ENCODE data around the gene MRPS15. TPM values are rescaled to one million over a fixed set of nuclear protein-coding genes. Genes with fewer than 3 reads are reported as not detected.

Gene MRPS15
- total and polyA plus RNA-seq, 7 experiments from 2014 or later, result 30.2 to 86.5 (median 38.9) TPM

DNA sequence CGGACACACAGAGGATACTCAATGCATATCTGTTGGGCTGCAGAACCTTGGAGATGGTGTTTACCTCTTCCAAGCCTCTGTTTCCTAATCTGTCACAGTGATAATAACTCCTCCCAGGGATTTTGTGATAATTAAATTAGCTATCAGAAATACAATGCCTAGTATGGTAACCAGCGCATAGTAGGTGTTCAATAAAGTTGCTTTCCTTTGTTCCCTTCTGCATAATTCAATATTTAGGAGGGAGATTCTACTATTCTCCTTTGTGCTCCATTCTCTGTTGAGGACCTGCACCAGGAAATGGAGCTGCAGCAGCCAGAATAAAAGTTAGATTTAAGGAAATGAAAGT is 21.9 kb upstream of the MRPS15 start:
- ChIA-PET POLR2A (no interaction called here), CTCF (no interaction called here)
- Histone ChIP-seq H3K27ac (ENCODE audit: low read depth, low read length) (no peak overlapping the region), H3K4me3 (ENCODE audit: low read length) (no peak overlapping the region), H3K27me3 (ENCODE audit: control insufficient read depth in 2 of 2, insufficient read depth in 2 of 2, low read length in 2 of 2) (no peaks in the 10 kb centered on the region), H3K4me1 (ENCODE audit: control insufficient read depth in 2 of 2, insufficient read depth in 2 of 2, low read length in 2 of 2) (peaks cover 0 to 4% of the 10 kb centered on the region in 2 donors), H3K36me3 (ENCODE audit: control insufficient read depth in 2 of 3, insufficient read depth in 3 of 3, low read length in 3 of 3) (no peaks in the 10 kb centered on the region), H3K9me3 (ENCODE audit: control insufficient read depth in 2 of 3, low read length in 3 of 3) (no peaks in the 10 kb centered on the region)
- peaks cover 0 to 1% (median 0%) of the 10 kb centered on the region in 11 donors for H3K9me3 Mint-ChIP-seq
- ATAC-seq, result no peak
- H3K27ac Mint-ChIP-seq, result no peak overlapping the region
- no peak for DNase-seq
- no peaks in the 10 kb centered on the region for H3K36me3 Mint-ChIP-seq
- peaks cover 9 to 28% (median 20%) of the 10 kb centered on the region in 7 donors for H3K4me1 Mint-ChIP-seq
- peaks cover 0 to 10% (median 5%) of the 10 kb centered on the region in 5 donors for H3K27me3 Mint-ChIP-seq
- H3K4me3 Mint-ChIP-seq, result no peak overlapping the region
- intact Hi-C loops (cut with micrococcal nuclease), result no loop called here

DNA sequence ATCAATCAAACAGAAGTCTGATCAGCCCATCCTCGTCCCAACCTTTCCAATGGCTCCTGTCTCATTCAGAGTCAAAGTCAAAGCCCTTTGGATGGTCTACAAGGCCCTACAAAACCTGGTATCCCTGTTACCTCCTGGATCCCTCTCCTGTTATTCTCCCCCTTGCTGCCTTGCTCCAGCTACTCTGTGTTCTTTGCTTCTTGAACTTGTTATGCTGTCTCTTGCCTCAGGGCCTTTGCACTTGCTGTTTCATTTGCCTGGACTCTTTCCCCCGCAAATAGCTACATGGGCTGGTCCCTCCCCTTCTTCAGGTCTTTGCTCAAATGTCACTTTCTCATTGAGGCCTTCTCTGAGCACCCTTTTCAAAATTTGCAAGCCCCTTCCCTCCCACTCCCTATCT is 19.9 kb upstream of the MRPS15 start:
- Histone ChIP-seq H3K27me3 (ENCODE audit: control insufficient read depth in 2 of 2, insufficient read depth in 2 of 2, low read length in 2 of 2) (no peaks in the 10 kb centered on the region), H3K36me3 (ENCODE audit: control insufficient read depth in 2 of 3, insufficient read depth in 3 of 3, low read length in 3 of 3) (no peaks in the 10 kb centered on the region), H3K4me1 (ENCODE audit: control insufficient read depth in 2 of 2, insufficient read depth in 2 of 2, low read length in 2 of 2) (peaks cover 0 to 4% of the 10 kb centered on the region in 2 donors), H3K4me3 (ENCODE audit: low read length) (no peak overlapping the region), H3K9me3 (ENCODE audit: control insufficient read depth in 2 of 3, low read length in 3 of 3) (no peaks in the 10 kb centered on the region), H3K27ac (ENCODE audit: low read depth, low read length) (no peak overlapping the region)
- peaks cover 0 to 1% (median 0%) of the 10 kb centered on the region in 11 donors for H3K9me3 Mint-ChIP-seq
- H3K36me3 Mint-ChIP-seq, result no peaks in the 10 kb centered on the region
- ChIA-PET CTCF (no interaction called here), POLR2A (no interaction called here)
- no peak overlapping the region for H3K27ac Mint-ChIP-seq
- peaks cover 9 to 17% (median 14%) of the 10 kb centered on the region in 7 donors for H3K4me1 Mint-ChIP-seq
- intact Hi-C loops (cut with micrococcal nuclease), result no loop called here
- H3K4me3 Mint-ChIP-seq, result peak overlapping the region in 1 of 10 donors; percentile 12
- peaks cover 0 to 9% (median 5%) of the 10 kb centered on the region in 5 donors for H3K27me3 Mint-ChIP-seq
- ATAC-seq (no peak), DNase-seq (no peak)

DNA sequence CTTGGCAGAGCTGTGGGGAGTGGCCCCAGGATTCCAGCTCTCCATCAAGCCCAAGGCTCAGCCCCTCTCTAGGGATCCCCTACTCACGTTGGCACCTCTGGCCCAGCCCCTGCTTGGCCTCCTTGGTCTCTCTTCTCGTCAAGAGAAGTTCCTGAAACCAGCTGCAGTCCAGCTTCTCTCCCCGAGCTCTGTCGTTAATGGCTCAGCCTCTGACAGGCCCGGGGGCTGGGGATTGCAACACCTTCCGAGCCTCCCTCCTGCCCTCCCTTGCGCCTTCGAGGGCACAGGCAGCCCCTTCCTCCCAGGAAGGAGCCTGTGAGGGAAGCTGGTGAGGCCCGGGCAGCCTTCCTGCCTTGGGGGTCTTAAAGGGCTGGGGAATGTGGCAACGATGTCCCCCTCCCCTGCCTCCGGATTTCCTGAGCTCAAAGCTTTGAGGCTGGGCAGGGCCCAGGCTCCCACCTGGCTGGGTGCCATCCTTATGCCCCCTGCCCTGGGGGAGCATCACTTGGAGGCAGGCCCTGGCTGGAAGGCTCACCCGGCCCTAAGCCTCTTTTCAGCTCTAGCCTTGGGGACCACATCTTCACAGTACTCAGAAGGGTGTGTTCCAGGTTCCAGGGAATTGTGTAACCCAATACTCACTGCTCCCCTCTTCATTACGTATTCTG is 18.7 kb upstream of the MRPS15 start, which contains the start of gene CSF3R:
CSF3R (minus strand) TSS at position 190 of the 665 bp plus-strand sequence. CDS start 3,417 bp downstream, outside the sequence.
- intact Hi-C loops (cut with micrococcal nuclease), result no loop called here
- Mint-ChIP-seq H3K27ac (peak within 1 kb of the TSS in 8 of 9 donors; percentile 66 to 97 (median 77)), H3K36me3 (no peaks in the 10 kb centered on the region), H3K4me1 (peaks cover 10 to 17% (median 14%) of the 10 kb centered on the region in 7 donors), H3K4me3 (peak within 1 kb of the TSS; percentile 67 to 86 (median 80)), H3K9me3 (peaks cover 0 to 1% (median 0%) of the 10 kb centered on the region in 11 donors), H3K27me3 (peaks cover 0 to 9% (median 0%) of the 10 kb centered on the region in 5 donors)
- DNase-seq, result no peak
- CTCF ChIA-PET, result interaction anchor here (1.5 kb wide), 1 partner anchor 34 kb away, joined by 3 read pairs; no protein-coding TSS in a partner anchor
- no peaks in the 10 kb centered on the region for H3K36me3 ChIP-seq (ENCODE audit: control insufficient read depth in 2 of 3, insufficient read depth in 3 of 3, low read length in 3 of 3)
- POLR2A ChIA-PET, result no interaction called here
- no peak within 1 kb of the TSS for H3K27ac ChIP-seq (ENCODE audit: low read depth, low read length)
- H3K9me3 ChIP-seq (ENCODE audit: control insufficient read depth in 2 of 3, low read length in 3 of 3), result no peaks in the 10 kb centered on the region
- no peak within 1 kb of the TSS for H3K4me3 ChIP-seq (ENCODE audit: low read length)
- peak; percentile 46 for ATAC-seq
- peaks cover 0 to 4% of the 10 kb centered on the region in 2 donors for H3K4me1 ChIP-seq (ENCODE audit: control insufficient read depth in 2 of 2, insufficient read depth in 2 of 2, low read length in 2 of 2)
- no peaks in the 10 kb centered on the region for H3K27me3 ChIP-seq (ENCODE audit: control insufficient read depth in 2 of 2, insufficient read depth in 2 of 2, low read length in 2 of 2)

DNA sequence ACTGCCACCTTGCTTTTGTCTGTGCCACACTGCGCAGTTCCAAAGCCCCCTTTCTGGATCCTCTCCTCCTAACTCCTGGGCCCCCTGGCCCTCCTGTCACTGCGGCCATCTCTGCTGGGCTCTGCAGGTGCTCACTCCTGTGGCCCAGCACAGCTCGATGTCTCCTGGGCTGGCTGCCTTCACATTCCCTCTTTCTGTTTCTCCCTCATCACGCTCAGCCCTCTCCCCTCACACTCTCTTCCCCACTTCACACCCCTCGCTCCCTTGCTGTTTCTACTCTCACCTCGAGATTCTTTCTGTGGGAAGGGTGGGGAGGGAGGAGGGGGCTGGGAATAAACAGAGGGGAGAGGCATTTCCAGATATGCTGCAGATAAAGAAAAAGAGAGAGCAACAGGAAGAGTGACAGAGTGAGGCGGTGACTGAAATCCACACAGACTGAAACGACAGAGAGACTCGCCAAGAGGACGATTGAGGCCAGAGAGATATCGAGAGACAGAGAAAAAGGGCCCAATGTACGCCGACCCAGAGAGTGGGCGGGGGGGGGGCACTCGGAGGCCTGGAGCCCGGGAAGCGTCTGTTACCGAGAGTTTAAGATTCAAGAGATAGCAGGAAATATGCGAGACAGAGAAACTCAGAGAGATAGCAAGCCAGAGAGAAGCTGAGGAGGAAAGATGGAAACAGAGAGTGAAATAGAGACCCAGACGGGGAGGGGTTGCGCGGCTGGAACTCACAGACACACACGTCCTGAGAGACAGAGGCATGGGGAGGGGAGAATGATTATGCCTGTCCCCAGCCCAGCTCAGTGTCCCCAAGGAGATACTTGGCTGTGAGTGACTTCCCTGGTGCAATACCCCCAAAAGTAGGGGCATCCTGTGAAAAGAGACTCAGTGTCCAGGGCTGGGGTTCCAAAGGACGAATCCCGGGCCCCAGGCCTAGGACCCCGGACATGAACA is 17.9 kb upstream of the MRPS15 start:
- Histone ChIP-seq H3K4me1 (ENCODE audit: control insufficient read depth in 2 of 2, insufficient read depth in 2 of 2, low read length in 2 of 2) (peaks cover 0 to 4% of the 10 kb centered on the region in 2 donors), H3K4me3 (ENCODE audit: low read length) (no peak overlapping the region), H3K27me3 (ENCODE audit: control insufficient read depth in 2 of 2, insufficient read depth in 2 of 2, low read length in 2 of 2) (no peaks in the 10 kb centered on the region), H3K9me3 (ENCODE audit: control insufficient read depth in 2 of 3, low read length in 3 of 3) (no peaks in the 10 kb centered on the region), H3K27ac (ENCODE audit: low read depth, low read length) (no peak overlapping the region), H3K36me3 (ENCODE audit: control insufficient read depth in 2 of 3, insufficient read depth in 3 of 3, low read length in 3 of 3) (no peaks in the 10 kb centered on the region)
- H3K27ac Mint-ChIP-seq, result peak overlapping the region in 8 of 9 donors; percentile 66 to 97 (median 77)
- POLR2A ChIA-PET, result no interaction called here
- intact Hi-C loops (cut with micrococcal nuclease), result no loop called here
- CTCF ChIA-PET, result interaction anchor here (1.5 kb wide), 1 partner anchor 35 kb away, joined by 3 read pairs; no protein-coding TSS in a partner anchor
- peaks cover 0 to 9% (median 0%) of the 10 kb centered on the region in 5 donors for H3K27me3 Mint-ChIP-seq
- no peaks in the 10 kb centered on the region for H3K36me3 Mint-ChIP-seq
- H3K4me1 Mint-ChIP-seq, result peaks cover 10 to 17% (median 14%) of the 10 kb centered on the region in 7 donors
- peaks cover 0 to 1% (median 0%) of the 10 kb centered on the region in 11 donors for H3K9me3 Mint-ChIP-seq
- no peak for ATAC-seq
- peak overlapping the region; percentile 67 to 86 (median 80) for H3K4me3 Mint-ChIP-seq
- DNase-seq, result peak in 1 of 9 donors; percentile 7

DNA sequence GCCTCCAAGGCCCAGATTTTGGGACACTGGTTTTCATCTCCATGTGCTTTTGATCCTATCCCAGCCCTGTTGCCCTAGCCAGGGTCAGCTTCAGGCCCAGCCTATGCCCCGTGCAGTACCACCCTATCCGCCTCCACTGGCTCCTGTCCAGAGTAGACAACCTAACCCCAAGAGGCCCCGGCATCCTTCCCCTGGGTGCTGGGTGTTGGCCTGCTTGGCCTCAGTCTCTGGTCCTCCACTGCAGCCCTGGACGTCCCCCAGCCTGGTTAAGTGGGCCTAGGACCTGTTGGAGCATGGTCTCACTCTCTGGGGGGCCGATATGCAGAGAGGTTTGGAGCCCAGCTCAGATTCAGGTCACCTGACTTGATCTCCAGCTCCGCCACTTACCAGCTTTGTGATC is 16.9 kb upstream of the MRPS15 start:
- DNase-seq (no peak), ATAC-seq (no peak)
- no peak overlapping the region for H3K27ac Mint-ChIP-seq
- Histone ChIP-seq H3K9me3 (ENCODE audit: control insufficient read depth in 2 of 3, low read length in 3 of 3) (no peaks in the 10 kb centered on the region), H3K27ac (ENCODE audit: low read depth, low read length) (no peak overlapping the region), H3K27me3 (ENCODE audit: control insufficient read depth in 2 of 2, insufficient read depth in 2 of 2, low read length in 2 of 2) (no peaks in the 10 kb centered on the region), H3K36me3 (ENCODE audit: control insufficient read depth in 2 of 3, insufficient read depth in 3 of 3, low read length in 3 of 3) (no peaks in the 10 kb centered on the region), H3K4me1 (ENCODE audit: control insufficient read depth in 2 of 2, insufficient read depth in 2 of 2, low read length in 2 of 2) (peaks cover 0 to 4% of the 10 kb centered on the region in 2 donors), H3K4me3 (ENCODE audit: low read length) (no peak overlapping the region)
- peak overlapping the region in 2 of 10 donors; percentile 80 to 84 for H3K4me3 Mint-ChIP-seq
- H3K27me3 Mint-ChIP-seq, result peaks cover 0 to 8% (median 0%) of the 10 kb centered on the region in 5 donors
- H3K4me1 Mint-ChIP-seq, result peaks cover 10 to 17% (median 14%) of the 10 kb centered on the region in 7 donors
- intact Hi-C loops (cut with micrococcal nuclease), result no loop called here
- H3K9me3 Mint-ChIP-seq, result peaks cover 0 to 1% (median 0%) of the 10 kb centered on the region in 11 donors
- H3K36me3 Mint-ChIP-seq, result no peaks in the 10 kb centered on the region
- ChIA-PET POLR2A (no interaction called here), CTCF (interaction anchor here (1.5 kb wide), 1 partner anchor 35 kb away, joined by 3 read pairs; no protein-coding TSS in a partner anchor)

DNA sequence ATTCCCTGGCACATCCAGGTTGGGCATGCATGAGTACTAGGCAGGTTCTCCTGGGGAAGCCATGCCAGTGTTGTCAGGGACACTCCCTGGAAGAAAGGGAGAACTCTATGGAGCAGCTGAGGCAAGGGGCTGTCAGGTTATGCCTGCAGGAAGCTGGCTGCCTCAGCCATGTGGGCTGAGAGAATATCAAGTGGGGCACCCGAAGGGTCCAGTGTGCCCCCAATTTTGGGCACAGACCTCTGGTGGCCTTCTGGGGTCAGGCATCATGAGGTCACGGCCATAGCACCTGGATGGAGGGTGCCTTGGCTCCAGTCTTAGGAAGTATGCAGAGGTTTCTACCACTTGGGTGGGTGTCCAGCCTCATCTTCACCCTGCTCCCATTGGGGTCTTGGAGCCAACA is 16.0 kb upstream of the MRPS15 start:
- Mint-ChIP-seq H3K4me3 (no peak overlapping the region), H3K9me3 (peaks cover 0 to 1% (median 0%) of the 10 kb centered on the region in 11 donors), H3K4me1 (peaks cover 10 to 17% (median 14%) of the 10 kb centered on the region in 7 donors), H3K27me3 (peaks cover 0 to 8% (median 0%) of the 10 kb centered on the region in 5 donors), H3K36me3 (no peaks in the 10 kb centered on the region), H3K27ac (no peak overlapping the region)
- H3K27ac ChIP-seq (ENCODE audit: low read depth, low read length), result no peak overlapping the region
- DNase-seq (no peak), ATAC-seq (no peak)
- POLR2A ChIA-PET, result no interaction called here
- no peak overlapping the region for H3K4me3 ChIP-seq (ENCODE audit: low read length)
- no peaks in the 10 kb centered on the region for H3K27me3 ChIP-seq (ENCODE audit: control insufficient read depth in 2 of 2, insufficient read depth in 2 of 2, low read length in 2 of 2)
- H3K36me3 ChIP-seq (ENCODE audit: control insufficient read depth in 2 of 3, insufficient read depth in 3 of 3, low read length in 3 of 3), result no peaks in the 10 kb centered on the region
- CTCF ChIA-PET, result interaction anchor here (1.0 kb wide), 1 partner anchor 1034 kb away, joined by 3 read pairs; the partner anchor contains the start of gene MEAF6
- peaks cover 0 to 4% of the 10 kb centered on the region in 2 donors for H3K4me1 ChIP-seq (ENCODE audit: control insufficient read depth in 2 of 2, insufficient read depth in 2 of 2, low read length in 2 of 2)
- intact Hi-C loops (cut with micrococcal nuclease), result no loop called here
- H3K9me3 ChIP-seq (ENCODE audit: control insufficient read depth in 2 of 3, low read length in 3 of 3), result no peaks in the 10 kb centered on the region

All from naive thymus-derived CD4-positive, alpha-beta T cell (primary cell).